Thyroid gland (tissue), 4 donors: Measurements from ENCODE around the gene NKD1.

Experiments
- POLR2A ChIP-seq, 2 donors: fragments of 450-650 bp; IDR thresholded peaks; one replicate each; pipeline ENCODE4 v1.6.1; 2017; ENCODE audit warnings: antibody characterized with exemption in 2 of 2, mild to moderate bottlenecking in 2 of 2, moderate library complexity in 1 of 2
- TF ChIP-seq, protein P1 (sequence below), 6 experiments: fragments of 200-600 bp in 3 of 6; fragments of 450-650 bp in 3 of 6; sonication (generic) in 3 of 6; IDR thresholded peaks; one replicate each; pipeline ENCODE4 v1.5.1; 2016 to 2019; ENCODE audit warnings: antibody characterized with exemption in 6 of 6, mild to moderate bottlenecking in 2 of 6, inconsistent platforms in 1 of 6, moderate library complexity in 1 of 6

DNA sequence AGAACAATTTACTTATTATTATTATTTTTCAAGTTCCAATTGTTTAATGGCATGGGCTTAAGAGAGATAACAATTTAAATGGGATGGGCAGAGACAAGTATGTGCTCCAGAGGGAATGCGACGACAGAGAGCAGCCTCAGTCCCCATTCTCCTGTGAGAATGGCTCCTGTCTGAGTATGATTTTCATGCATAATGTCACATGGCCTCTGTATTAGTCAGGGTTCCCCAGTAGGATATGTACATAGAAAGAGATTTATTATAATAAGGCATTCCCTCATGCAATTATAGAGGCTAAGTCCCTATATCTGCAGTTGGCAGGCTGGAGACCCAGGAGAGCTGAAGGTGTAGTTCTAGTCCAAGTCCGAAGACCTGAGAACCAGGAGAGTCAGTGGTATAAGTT lies 22.9 kb upstream of the NKD1 start:
- TF ChIP-seq, protein P1, sequence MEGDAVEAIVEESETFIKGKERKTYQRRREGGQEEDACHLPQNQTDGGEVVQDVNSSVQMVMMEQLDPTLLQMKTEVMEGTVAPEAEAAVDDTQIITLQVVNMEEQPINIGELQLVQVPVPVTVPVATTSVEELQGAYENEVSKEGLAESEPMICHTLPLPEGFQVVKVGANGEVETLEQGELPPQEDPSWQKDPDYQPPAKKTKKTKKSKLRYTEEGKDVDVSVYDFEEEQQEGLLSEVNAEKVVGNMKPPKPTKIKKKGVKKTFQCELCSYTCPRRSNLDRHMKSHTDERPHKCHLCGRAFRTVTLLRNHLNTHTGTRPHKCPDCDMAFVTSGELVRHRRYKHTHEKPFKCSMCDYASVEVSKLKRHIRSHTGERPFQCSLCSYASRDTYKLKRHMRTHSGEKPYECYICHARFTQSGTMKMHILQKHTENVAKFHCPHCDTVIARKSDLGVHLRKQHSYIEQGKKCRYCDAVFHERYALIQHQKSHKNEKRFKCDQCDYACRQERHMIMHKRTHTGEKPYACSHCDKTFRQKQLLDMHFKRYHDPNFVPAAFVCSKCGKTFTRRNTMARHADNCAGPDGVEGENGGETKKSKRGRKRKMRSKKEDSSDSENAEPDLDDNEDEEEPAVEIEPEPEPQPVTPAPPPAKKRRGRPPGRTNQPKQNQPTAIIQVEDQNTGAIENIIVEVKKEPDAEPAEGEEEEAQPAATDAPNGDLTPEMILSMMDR (IDR thresholded peaks at IDR 0.05), result no peak
- TF ChIP-seq POLR2A (IDR thresholded peaks at IDR 0.05), result no peak
